Stomach smooth muscle (tissue), 2 donors: ENCODE data around the gene TNFRSF9.
A peak's percentile ranks its signal among the peaks of the same experiment; 100 is the strongest.
"Not testable (repeated sequence)": the region's sequence is repeated elsewhere in the genome, so short reads cannot be mapped to it uniquely, and the experiment has no call there.

Source experiments
- H3K27ac ChIP-seq: one replicate; pipeline ENCODE4 v1.7.0; 2013; ENCODE audit warnings: mild to moderate bottlenecking, low read length, inconsistent platforms
- H3K27me3 ChIP-seq, 2 donors: one replicate each; pipeline ENCODE4 v1.7.0; 2013; ENCODE audit warnings: low read length in 2 of 2; ENCODE audit not compliant: insufficient read depth in 2 of 2, control insufficient read depth in 1 of 2
- H3K36me3 ChIP-seq, 2 donors: one replicate each; pipeline ENCODE4 v1.7.0; 2013; ENCODE audit warnings: low read length in 2 of 2; ENCODE audit not compliant: control insufficient read depth in 2 of 2, insufficient read depth in 2 of 2
- H3K4me1 ChIP-seq: one replicate; pipeline ENCODE4 v1.7.0; 2013; ENCODE audit warnings: low read length; ENCODE audit not compliant: control insufficient read depth, insufficient read depth
- H3K4me3 ChIP-seq, 2 donors: one replicate each; pipeline ENCODE4 v1.7.0; 2013; ENCODE audit warnings: low read length in 2 of 2
- H3K9ac ChIP-seq, 2 donors: one replicate each; pipeline ENCODE4 v1.7.0; 2013; ENCODE audit warnings: low read length in 2 of 2, mild to moderate bottlenecking in 1 of 2
- H3K9me3 ChIP-seq, 2 donors: one replicate each; pipeline ENCODE4 v1.7.0; 2013; ENCODE audit warnings: low read length in 2 of 2; ENCODE audit not compliant: control insufficient read depth in 2 of 2
- donor health status: healthy.
- donor health status: Pancreatic carcinoma.

TNFRSF9 gene

GRCh38 chr1:7972285-7972684 is 31.6 kb upstream of the TNFRSF9 start:
- Histone ChIP-seq H3K4me3 (no peak overlapping the region), H3K9ac (no peak overlapping the region), H3K4me1 (no peaks in the 10 kb centered on the region), H3K27ac (no peak overlapping the region), H3K27me3 (no peaks in the 10 kb centered on the region), H3K36me3 (peaks cover 31 to 37% of the 10 kb centered on the region in 2 donors), H3K9me3 (no peaks in the 10 kb centered on the region)

DNA sequence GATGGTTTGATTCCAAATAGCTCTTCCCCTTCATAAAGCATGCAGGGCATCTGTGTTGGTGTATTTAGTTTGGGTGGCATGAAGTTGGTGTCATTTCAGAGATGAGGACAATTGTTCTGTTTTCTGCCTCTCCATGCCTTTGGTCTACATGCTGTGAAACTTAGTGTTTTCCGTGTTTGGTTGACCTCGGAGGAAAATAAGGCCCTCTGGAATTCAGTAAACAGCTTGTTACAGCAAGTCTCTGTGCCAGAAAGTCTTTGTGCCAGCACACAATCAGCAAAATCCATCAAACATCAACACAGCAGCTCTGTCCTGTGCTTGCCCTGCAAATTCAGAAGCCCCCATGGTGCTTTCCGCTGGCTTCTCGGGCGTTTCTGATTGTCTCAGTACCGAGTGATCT is 30.4 kb upstream of the TNFRSF9 start:
- Histone ChIP-seq H3K9ac (no peak overlapping the region), H3K4me1 (no peaks in the 10 kb centered on the region), H3K27me3 (no peaks in the 10 kb centered on the region), H3K27ac (no peak overlapping the region), H3K36me3 (peaks cover 33 to 42% of the 10 kb centered on the region in 2 donors), H3K9me3 (no peaks in the 10 kb centered on the region), H3K4me3 (no peak overlapping the region)

DNA sequence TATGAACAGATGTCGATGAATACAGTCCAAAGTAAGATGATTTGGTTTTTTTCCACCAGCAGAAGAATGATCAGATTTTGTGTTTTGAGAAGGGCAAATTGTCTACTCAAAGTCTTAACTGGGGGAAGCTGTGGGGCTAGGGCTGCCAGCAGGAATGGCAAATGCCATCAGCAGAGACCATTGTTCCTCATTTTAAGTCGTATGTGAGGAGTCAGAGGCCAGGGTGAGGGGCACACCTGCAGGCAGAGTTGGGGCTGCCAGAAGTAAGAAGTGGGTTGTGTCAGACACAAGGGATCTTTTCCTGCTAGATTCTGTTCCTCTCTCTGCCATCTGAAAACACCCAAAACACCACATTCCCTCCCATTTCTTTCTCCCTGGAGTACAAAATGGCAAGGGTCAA is 29.6 kb upstream of the TNFRSF9 start:
- Histone ChIP-seq H3K4me1 (no peaks in the 10 kb centered on the region), H3K27me3 (no peaks in the 10 kb centered on the region), H3K9ac (no peak overlapping the region), H3K9me3 (no peaks in the 10 kb centered on the region), H3K36me3 (peaks cover 40 to 49% of the 10 kb centered on the region in 2 donors), H3K4me3 (no peak overlapping the region), H3K27ac (no peak overlapping the region)

DNA sequence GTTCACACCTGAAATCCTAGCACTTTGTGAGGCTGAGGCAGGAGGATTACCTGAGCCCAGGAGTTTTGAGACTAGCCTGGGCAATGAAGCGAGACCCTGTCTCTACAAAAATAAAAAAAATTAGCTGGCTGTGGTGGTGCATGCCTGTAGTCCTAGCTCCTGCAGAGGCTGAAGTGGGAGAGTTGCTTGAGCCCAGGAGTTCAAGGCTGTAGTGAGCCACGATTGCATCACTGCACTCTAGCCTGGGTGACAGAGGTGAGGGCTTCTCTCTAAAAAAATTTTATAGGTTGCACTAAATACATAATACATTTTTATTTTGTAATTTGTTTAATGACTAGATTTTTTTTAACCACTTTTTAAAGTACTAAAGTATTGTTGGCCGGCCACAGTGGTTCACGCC is 27.0 kb upstream of the TNFRSF9 start:
- Histone ChIP-seq H3K9me3 (no peaks in the 10 kb centered on the region), H3K9ac (no peak overlapping the region), H3K4me3 (no peak overlapping the region), H3K36me3 (peaks cover 55 to 56% of the 10 kb centered on the region in 2 donors), H3K27ac (no peak overlapping the region), H3K27me3 (no peaks in the 10 kb centered on the region), H3K4me1 (peaks cover 5% of the 10 kb centered on the region)

GRCh38 chr1:7967196-7967595 is 26.6 kb upstream of the TNFRSF9 start:
- peaks cover 52 to 54% of the 10 kb centered on the region in 2 donors for H3K36me3 ChIP-seq

GRCh38 chr1:7964476-7964875 is 23.8 kb upstream of the TNFRSF9 start:
- no peak overlapping the region for H3K9ac ChIP-seq

More at GRCh38 chr1:7967196-7967595, 26.6 kb upstream of the TNFRSF9 start:
- H3K4me3 ChIP-seq = no peak overlapping the region
- H3K9me3 ChIP-seq = no peaks in the 10 kb centered on the region
- no peaks in the 10 kb centered on the region for H3K27me3 ChIP-seq
- peaks cover 5% of the 10 kb centered on the region for H3K4me1 ChIP-seq
- no peak overlapping the region for H3K9ac ChIP-seq
- H3K27ac ChIP-seq = no peak overlapping the region

DNA sequence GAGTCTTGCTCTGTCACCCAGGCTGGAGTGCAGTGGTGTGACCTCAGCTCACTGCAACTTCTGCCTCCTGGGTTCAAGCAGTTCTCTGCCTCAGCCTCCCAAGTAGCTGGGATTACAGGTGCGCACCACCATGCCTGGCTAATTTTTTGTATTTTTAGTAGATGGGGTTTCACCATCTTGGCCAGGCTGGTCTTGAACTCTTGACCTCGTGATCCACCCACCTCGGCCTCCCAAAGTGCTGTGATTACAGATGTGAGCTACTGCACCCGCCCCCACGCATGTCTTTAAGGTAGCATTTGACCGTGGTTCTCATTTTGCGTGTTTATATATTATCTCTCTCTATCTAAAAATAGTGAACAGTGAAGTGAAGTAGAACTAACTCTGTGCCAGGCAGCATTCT is 23.2 kb upstream of the TNFRSF9 start:
- H3K9me3 ChIP-seq, H3K4me3 ChIP-seq, H3K27me3 ChIP-seq, H3K27ac ChIP-seq, H3K9ac ChIP-seq: not testable (repeated sequence)
- peaks cover 10% of the 10 kb centered on the region for H3K4me1 ChIP-seq
- H3K36me3 ChIP-seq = peaks cover 26 to 33% of the 10 kb centered on the region in 2 donors

More at GRCh38 chr1:7964476-7964875, 23.8 kb upstream of the TNFRSF9 start:
- H3K27me3 ChIP-seq = no peaks in the 10 kb centered on the region
- no peak overlapping the region for H3K27ac ChIP-seq
- H3K9me3 ChIP-seq = no peaks in the 10 kb centered on the region
- peaks cover 10% of the 10 kb centered on the region for H3K4me1 ChIP-seq
- no peak overlapping the region for H3K4me3 ChIP-seq
- peaks cover 32 to 37% of the 10 kb centered on the region in 2 donors for H3K36me3 ChIP-seq

DNA sequence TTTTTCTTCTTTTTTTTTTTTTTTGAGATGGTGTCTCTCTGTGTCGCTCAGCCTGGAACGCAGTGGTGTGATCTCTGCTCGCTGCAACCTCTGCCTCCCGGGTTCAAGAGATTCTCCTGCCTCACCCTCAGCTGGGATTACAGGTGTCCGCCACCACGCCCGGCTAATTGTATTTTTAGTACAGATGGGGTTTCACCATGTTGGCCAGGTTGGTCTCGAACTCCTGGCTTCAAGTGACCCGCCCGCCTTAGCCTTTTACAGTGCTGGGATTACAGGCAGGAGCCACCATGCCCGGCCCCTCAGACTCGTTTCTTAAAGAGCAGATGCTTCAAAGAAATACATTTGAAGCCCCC is 22.7 kb upstream of the TNFRSF9 start:
- H3K9ac ChIP-seq, H3K27ac ChIP-seq, H3K27me3 ChIP-seq, H3K4me3 ChIP-seq, H3K9me3 ChIP-seq: not testable (repeated sequence)
- H3K4me1 ChIP-seq = peaks cover 10% of the 10 kb centered on the region
- H3K36me3 ChIP-seq = peaks cover 25 to 31% of the 10 kb centered on the region in 2 donors

DNA sequence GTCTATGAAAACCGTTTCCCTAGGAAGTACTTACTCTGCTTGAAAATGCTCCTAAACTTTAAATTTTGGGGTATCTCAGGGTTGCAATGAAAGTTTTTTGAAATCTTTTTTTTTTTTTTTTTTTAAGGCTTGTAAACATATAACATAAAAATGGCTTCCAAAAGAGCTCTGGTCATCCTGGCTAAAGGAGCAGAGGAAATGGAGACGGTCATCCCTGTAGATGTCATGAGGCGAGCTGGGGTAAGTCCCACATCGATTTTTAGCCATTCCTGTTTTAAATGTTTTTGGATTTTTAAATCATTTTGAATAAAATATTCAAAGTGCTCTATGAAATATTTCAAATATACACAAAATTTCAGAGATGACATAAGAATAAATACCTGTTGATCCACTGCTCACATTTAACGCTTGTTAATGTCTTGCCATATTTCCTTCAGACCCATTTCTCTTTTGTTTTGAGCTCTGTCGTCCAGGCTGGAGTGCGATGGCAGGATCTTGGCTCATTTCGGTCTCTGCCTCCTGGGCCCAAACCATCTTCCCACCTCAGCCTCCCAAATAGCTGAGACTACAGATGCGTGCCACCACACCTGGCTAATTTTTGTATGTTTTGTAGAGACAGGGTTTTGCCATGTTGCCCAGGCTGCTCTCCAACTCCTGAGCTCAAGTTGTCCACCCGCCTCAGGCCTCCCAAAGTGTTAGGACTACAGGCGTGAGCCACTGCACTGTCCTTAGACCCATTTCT is 22.2 kb upstream of the TNFRSF9 start:
- Histone ChIP-seq H3K4me1 (peaks cover 10% of the 10 kb centered on the region), H3K36me3 (peaks cover 25 to 31% of the 10 kb centered on the region in 2 donors), H3K9me3 (no peaks in the 10 kb centered on the region), H3K27ac (no peak overlapping the region), H3K4me3 (peak overlapping the region; percentile 84 to 92), H3K27me3 (no peaks in the 10 kb centered on the region), H3K9ac (peak overlapping the region in 1 of 2 donors; percentile 91)

DNA sequence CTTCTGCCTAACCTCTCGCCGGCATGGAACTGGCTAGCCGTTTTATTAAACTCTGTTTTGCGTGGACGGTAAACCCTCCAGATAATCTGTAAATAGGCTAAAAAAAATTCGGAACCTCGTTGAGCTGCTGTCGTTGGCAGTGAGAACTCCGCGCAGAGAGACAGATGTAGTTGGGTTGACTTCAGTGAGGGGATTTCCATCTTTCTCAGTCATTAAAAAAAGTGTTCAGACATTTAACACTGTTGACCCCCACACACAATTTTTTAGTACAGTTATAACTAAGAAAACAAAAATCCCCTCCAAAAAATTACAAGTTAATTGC is 21.3 kb upstream of the TNFRSF9 start:
- Histone ChIP-seq H3K27ac (peak overlapping the region; percentile 89), H3K4me3 (peak overlapping the region; percentile 84 to 92), H3K36me3 (peaks cover 25 to 28% of the 10 kb centered on the region in 2 donors), H3K4me1 (peaks cover 10% of the 10 kb centered on the region), H3K27me3 (no peaks in the 10 kb centered on the region), H3K9ac (peak overlapping the region; percentile 91 to 96), H3K9me3 (no peaks in the 10 kb centered on the region)

- H3K4me1 ChIP-seq = peaks cover 10% of the 10 kb centered on the region
- H3K27ac ChIP-seq = peak within 1 kb of the TSS; percentile 89
- no peaks in the 10 kb centered on the region for H3K9me3 ChIP-seq
- H3K9ac ChIP-seq = peak within 1 kb of the TSS; percentile 91 to 96
- H3K36me3 ChIP-seq = peaks cover 21 to 26% of the 10 kb centered on the region in 2 donors
- peak within 1 kb of the TSS; percentile 86 to 92 for H3K4me3 ChIP-seq
- H3K27me3 ChIP-seq = no peaks in the 10 kb centered on the region
Observed at GRCh38 chr1:7961216-7962013, 20.8 kb upstream of the TNFRSF9 start, which contains the start of gene PARK7. PARK7 (plus strand) TSS chr1:7961711; CDS start chr1:7962786, 1,075 bp downstream.
